Measurements from ENCODE around the gene AP5S1. TPM values are rescaled to one million over a fixed set of nuclear protein-coding genes. Genes with fewer than 3 reads are reported as not detected.

AP5S1 gene
- total and polyA plus RNA-seq, 9 of the 15 experiments (the other 6 are each of a cell fraction or from before 2014, with no cell fraction given) = 2.6 to 8.8 (median 4.4) TPM

DNA sequence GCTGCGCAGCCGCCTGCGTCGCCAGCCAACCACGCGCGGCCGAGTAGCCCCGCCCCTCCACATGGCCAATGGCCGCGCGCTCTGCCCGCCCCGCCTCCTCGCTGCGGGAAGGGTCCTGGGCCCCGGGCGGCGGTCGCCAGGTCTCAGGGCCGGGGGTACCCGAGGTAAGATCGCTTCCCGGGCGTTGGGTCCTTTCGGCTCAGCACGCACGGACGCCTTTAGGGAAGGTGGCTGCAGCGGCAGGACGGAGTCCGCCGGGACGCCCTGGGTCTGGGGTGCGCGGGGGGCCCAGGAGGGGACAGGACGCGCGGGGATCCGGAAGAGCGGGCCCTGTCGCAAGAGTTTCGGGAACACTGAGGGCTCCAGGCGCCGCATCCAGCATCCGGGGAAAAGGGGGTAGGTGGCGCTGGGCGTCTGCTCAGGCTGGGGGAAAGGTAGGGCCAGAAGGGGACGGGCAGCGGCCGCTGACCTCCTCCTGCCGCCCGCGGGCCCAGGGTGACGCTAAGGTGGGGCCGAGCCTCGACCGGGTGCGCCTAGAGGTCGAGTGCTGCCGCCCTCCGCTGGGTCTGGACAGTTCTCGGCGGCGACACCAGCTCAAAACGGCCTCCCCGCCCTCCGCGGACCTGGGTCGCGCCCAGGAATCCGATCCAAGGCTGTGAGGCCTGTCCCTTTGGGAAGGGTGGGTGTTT lies 26.5 kb downstream of the AP5S1 start, which contains the start of gene MAVS (continued):
- TF ChIP-seq, protein P1, sequence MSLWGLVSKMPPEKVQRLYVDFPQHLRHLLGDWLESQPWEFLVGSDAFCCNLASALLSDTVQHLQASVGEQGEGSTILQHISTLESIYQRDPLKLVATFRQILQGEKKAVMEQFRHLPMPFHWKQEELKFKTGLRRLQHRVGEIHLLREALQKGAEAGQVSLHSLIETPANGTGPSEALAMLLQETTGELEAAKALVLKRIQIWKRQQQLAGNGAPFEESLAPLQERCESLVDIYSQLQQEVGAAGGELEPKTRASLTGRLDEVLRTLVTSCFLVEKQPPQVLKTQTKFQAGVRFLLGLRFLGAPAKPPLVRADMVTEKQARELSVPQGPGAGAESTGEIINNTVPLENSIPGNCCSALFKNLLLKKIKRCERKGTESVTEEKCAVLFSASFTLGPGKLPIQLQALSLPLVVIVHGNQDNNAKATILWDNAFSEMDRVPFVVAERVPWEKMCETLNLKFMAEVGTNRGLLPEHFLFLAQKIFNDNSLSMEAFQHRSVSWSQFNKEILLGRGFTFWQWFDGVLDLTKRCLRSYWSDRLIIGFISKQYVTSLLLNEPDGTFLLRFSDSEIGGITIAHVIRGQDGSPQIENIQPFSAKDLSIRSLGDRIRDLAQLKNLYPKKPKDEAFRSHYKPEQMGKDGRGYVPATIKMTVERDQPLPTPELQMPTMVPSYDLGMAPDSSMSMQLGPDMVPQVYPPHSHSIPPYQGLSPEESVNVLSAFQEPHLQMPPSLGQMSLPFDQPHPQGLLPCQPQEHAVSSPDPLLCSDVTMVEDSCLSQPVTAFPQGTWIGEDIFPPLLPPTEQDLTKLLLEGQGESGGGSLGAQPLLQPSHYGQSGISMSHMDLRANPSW (CRISPR knock-in tag; IDR thresholded peaks at IDR 0.05) = no peak
- TF ChIP-seq KHSRP (IDR thresholded peaks at IDR 0.05) (no peak), NELFE (IDR thresholded peaks at IDR 0.05; ENCODE audit: insufficient read depth, insufficient read length) (no peak), FOXA3 (CRISPR knock-in tag; conservative IDR thresholded peaks at IDR 0.05 in 1 of 2, IDR thresholded peaks at IDR 0.05 in 1 of 2) (no peak), POLR3A (IDR thresholded peaks at IDR 0.05; ENCODE audit: borderline replicate concordance, extremely low read depth, insufficient read depth, insufficient read length) (no peak), KDM4B (IDR thresholded peaks at IDR 0.05; ENCODE audit: borderline replicate concordance in 2 of 2, low read depth in 1 of 2) (no peak), MAFG (tag; conservative IDR thresholded peaks at IDR 0.05) (no peak), ZNF24 (IDR thresholded peaks at IDR 0.05) (no peak), ZNF76 (CRISPR knock-in tag; IDR thresholded peaks at IDR 0.05; ENCODE audit: borderline replicate concordance) (no peak), PRMT5 (CRISPR knock-in tag; IDR thresholded peaks at IDR 0.05) (no peak), NFIC (IDR thresholded peaks at IDR 0.05) (no peak), ZNF3 (CRISPR knock-in tag; IDR thresholded peaks at IDR 0.05) (no peak)
- TF ChIP-seq, protein P2, sequence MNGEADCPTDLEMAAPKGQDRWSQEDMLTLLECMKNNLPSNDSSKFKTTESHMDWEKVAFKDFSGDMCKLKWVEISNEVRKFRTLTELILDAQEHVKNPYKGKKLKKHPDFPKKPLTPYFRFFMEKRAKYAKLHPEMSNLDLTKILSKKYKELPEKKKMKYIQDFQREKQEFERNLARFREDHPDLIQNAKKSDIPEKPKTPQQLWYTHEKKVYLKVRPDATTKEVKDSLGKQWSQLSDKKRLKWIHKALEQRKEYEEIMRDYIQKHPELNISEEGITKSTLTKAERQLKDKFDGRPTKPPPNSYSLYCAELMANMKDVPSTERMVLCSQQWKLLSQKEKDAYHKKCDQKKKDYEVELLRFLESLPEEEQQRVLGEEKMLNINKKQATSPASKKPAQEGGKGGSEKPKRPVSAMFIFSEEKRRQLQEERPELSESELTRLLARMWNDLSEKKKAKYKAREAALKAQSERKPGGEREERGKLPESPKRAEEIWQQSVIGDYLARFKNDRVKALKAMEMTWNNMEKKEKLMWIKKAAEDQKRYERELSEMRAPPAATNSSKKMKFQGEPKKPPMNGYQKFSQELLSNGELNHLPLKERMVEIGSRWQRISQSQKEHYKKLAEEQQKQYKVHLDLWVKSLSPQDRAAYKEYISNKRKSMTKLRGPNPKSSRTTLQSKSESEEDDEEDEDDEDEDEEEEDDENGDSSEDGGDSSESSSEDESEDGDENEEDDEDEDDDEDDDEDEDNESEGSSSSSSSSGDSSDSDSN (IDR thresholded peaks at IDR 0.05; ENCODE audit: borderline replicate concordance in 1 of 2, low read depth in 2 of 2, low read length in 2 of 2) = peak in 1 of 2 experiments; percentile 52; a peak in 1 of 4 replicates
- TF ChIP-seq, protein P3, sequence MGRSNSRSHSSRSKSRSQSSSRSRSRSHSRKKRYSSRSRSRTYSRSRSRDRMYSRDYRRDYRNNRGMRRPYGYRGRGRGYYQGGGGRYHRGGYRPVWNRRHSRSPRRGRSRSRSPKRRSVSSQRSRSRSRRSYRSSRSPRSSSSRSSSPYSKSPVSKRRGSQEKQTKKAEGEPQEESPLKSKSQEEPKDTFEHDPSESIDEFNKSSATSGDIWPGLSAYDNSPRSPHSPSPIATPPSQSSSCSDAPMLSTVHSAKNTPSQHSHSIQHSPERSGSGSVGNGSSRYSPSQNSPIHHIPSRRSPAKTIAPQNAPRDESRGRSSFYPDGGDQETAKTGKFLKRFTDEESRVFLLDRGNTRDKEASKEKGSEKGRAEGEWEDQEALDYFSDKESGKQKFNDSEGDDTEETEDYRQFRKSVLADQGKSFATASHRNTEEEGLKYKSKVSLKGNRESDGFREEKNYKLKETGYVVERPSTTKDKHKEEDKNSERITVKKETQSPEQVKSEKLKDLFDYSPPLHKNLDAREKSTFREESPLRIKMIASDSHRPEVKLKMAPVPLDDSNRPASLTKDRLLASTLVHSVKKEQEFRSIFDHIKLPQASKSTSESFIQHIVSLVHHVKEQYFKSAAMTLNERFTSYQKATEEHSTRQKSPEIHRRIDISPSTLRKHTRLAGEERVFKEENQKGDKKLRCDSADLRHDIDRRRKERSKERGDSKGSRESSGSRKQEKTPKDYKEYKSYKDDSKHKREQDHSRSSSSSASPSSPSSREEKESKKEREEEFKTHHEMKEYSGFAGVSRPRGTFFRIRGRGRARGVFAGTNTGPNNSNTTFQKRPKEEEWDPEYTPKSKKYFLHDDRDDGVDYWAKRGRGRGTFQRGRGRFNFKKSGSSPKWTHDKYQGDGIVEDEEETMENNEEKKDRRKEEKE (IDR thresholded peaks at IDR 0.05; ENCODE audit: borderline replicate concordance in 1 of 2, control insufficient read depth in 1 of 2, low read depth in 2 of 2, low read length in 1 of 2) = no peak
- TF ChIP-seq, protein P4, sequence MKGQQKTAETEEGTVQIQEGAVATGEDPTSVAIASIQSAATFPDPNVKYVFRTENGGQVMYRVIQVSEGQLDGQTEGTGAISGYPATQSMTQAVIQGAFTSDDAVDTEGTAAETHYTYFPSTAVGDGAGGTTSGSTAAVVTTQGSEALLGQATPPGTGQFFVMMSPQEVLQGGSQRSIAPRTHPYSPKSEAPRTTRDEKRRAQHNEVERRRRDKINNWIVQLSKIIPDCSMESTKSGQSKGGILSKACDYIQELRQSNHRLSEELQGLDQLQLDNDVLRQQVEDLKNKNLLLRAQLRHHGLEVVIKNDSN (CRISPR knock-in tag; IDR thresholded peaks at IDR 0.05) = no peak; the same call in 1 of the 2 replicates
- TF ChIP-seq, protein P5, sequence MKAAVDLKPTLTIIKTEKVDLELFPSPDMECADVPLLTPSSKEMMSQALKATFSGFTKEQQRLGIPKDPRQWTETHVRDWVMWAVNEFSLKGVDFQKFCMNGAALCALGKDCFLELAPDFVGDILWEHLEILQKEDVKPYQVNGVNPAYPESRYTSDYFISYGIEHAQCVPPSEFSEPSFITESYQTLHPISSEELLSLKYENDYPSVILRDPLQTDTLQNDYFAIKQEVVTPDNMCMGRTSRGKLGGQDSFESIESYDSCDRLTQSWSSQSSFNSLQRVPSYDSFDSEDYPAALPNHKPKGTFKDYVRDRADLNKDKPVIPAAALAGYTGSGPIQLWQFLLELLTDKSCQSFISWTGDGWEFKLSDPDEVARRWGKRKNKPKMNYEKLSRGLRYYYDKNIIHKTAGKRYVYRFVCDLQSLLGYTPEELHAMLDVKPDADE (conservative IDR thresholded peaks at IDR 0.05; ENCODE audit: control insufficient read depth, low read depth, low read length) = no peak

Measured in K562 (cell line).